ENCODE measurements around the gene CCDC17.
"Not testable (repeated sequence)": the region's sequence is repeated elsewhere in the genome, so short reads cannot be mapped to it uniquely, and the experiment has no call there.

Gene CCDC17

GRCh38 chr1:45621895-45622523, 1.8 kb downstream of the CCDC17 start:
- DNase-seq (ENCODE audit: low spot score), result no peak

- DNase-seq (ENCODE audit: low spot score), result no peak
These were observed 2.4 kb downstream of the CCDC17 start for GRCh38 chr1:45621501-45621836.

- no peak for DNase-seq (ENCODE audit: low spot score)
These were observed 3.0 kb downstream of the CCDC17 start for GRCh38 chr1:45620588-45621500.

- no peak for DNase-seq (ENCODE audit: low spot score)
These were observed 4.5 kb downstream of the CCDC17 start for GRCh38 chr1:45619149-45619921.

- no peak for DNase-seq (ENCODE audit: low spot score)
These were observed 6.2 kb downstream of the CCDC17 start for GRCh38 chr1:45617618-45618017.

- DNase-seq (ENCODE audit: low spot score), result no peak
These were observed 8.0 kb downstream of the CCDC17 start for GRCh38 chr1:45615885-45616284.

- no peak for DNase-seq (ENCODE audit: low spot score)
These were observed 10.8 kb downstream of the CCDC17 start for GRCh38 chr1:45612941-45613579.

GRCh38 chr1:45610589-45611226, 13.1 kb downstream of the CCDC17 start:
- DNase-seq (ENCODE audit: low spot score), result no peak

GRCh38 chr1:45608175-45609156, 15.4 kb downstream of the CCDC17 start:
- DNase-seq (ENCODE audit: low spot score), result no peak

GRCh38 chr1:45607404-45608074, 16.3 kb downstream of the CCDC17 start:
- no peak for DNase-seq (ENCODE audit: low spot score)

GRCh38 chr1:45604239-45604638, 19.6 kb downstream of the CCDC17 start:
- no peak for DNase-seq (ENCODE audit: low spot score)

- not testable (repeated sequence) for DNase-seq (ENCODE audit: low spot score)
These were observed 27.1 kb downstream of the CCDC17 start for GRCh38 chr1:45596765-45597164.

- no peak for DNase-seq (ENCODE audit: low spot score)
These were observed 29.4 kb downstream of the CCDC17 start for GRCh38 chr1:45594412-45594811.

- no peak for DNase-seq (ENCODE audit: low spot score)
These were observed 34.0 kb downstream of the CCDC17 start for GRCh38 chr1:45589861-45590260.

- no peak for DNase-seq (ENCODE audit: low spot score)
These were observed 37.1 kb downstream of the CCDC17 start for GRCh38 chr1:45586769-45587168.

GRCh38 chr1:45585496-45586075, 38.3 kb downstream of the CCDC17 start:
- no peak for DNase-seq (ENCODE audit: low spot score)

- no peak for DNase-seq (ENCODE audit: low spot score)
These were observed 38.8 kb downstream of the CCDC17 start for GRCh38 chr1:45585110-45585426.

- peak; percentile 84 for DNase-seq (ENCODE audit: low spot score)
These were observed 39.3 kb downstream of the CCDC17 start for GRCh38 chr1:45584351-45585109.

Data from cerebellar cortex (tissue), 1 donor.